Fibroblast of skin of scalp (primary cell): ENCODE results near the gene GPC4.
"Not testable (repeated sequence)": the region's sequence is repeated elsewhere in the genome, so short reads cannot be mapped to it uniquely, and the experiment has no call there.

Experiments
- DNase-seq: peaks from one replicate; pipeline ENCODE4 v3.0.0-alpha.2; 2013

The GPC4 gene

GRCh38 chrX:133365871-133366611 is 49.2 kb downstream of the GPC4 start:
- peak; percentile 64 for DNase-seq

DNA sequence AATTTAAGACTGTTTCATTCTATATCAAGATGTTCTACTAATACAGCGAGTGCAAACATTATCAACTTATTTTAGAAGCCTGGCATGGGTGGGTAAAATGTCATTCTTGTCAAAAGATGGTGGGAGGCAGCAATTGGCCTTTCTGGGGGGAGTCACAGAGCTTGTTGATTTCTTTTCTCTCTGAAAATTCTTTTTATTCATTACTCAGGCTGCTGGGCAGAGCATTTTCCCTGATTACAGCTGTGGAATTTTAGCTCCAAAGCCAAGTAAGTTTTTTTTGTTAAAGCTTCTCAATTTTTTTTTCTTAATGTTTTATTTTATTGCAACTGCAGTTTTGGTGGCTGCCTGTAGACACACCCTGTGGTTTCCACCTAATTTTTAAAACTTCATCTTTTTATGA is 50.4 kb downstream of the GPC4 start:
- DNase-seq, result no peak

DNA sequence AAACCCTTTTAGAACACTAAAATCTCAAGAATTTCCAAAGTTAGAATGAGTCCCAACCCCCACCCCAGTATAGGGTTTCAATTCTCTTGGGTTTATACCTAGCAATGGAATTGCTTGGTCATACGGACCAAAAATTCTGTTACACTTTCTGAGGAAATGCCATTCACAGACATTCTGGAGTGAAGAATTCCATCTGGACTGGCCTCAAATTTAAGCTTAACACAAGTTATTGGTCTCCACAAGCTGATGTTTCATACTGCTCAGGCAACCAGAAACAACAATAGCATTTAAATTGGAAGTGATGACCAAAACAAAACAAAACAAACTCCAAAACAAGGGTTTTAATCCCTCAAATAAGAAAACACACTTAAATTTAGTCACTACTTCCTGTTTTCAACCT is 51.1 kb downstream of the GPC4 start:
- peak; percentile 47 for DNase-seq

GRCh38 chrX:133362538-133362937 is 52.8 kb downstream of the GPC4 start:
- DNase-seq, result no peak

DNA sequence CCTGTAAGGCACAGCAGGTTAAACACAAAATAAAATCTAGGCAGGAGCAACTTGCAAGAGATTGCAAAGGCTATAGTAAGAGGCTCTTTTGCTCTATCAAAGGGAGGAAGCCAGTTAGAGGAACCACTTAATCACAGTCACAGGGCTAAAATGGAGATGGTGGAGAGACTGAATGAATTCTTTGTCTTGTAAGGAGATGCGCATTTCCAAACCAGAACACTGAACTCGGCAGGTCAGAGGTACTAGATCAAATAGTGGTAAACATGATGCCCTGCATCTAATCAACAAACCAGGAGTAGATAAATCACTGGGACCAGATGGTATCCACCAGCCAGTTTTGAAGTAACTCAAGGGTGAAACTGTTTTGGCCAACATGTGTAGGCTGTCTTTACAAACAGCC is 55.8 kb downstream of the GPC4 start:
- no peak for DNase-seq

DNA sequence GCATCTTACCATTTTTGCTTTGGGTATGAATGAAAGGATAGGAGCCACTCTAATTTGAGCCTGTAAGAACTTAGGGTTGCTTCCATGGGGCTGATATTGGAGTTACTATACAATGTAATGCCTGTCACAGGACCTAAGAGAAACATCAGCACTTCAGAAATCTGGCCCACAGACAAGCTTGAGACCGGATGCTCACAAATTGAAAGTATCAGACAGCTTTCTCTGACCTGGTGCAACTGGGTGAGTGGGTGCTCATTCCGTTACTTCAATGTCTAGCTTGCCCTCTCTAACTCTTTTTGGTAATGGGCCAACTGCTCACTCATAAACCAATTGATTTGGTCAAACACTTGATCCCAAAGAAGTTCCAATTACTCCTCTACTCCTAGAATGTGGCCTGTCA is 62.1 kb downstream of the GPC4 start:
- no peak for DNase-seq

- DNase-seq, result peak; percentile 36
These were observed 64.5 kb downstream of the GPC4 start for GRCh38 chrX:133350751-133351150.

GRCh38 chrX:133346026-133346425 is 69.3 kb downstream of the GPC4 start:
- no peak for DNase-seq

- DNase-seq, result no peak
These were observed 75.7 kb downstream of the GPC4 start for GRCh38 chrX:133339566-133339965.

GRCh38 chrX:133337250-133337649 is 78.0 kb downstream of the GPC4 start:
- no peak for DNase-seq

DNA sequence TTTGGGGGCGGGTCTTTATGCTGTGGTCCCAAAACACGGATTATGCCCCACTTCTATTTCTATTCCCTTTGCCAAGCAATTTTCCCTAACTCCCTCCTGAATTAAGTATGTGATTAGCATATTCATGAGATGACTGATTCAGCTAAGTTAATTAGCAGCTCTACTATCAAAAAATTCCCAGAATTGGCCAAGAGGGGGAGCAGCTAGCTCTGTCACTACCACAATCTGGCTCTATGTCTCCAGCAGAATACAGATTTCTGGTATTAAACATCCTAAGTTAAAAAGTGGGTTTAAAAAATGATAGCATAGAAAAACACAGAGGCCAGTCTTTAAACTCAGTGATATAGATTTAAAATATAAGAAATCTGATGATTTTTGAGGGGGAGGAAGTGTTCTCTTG is 80.3 kb downstream of the GPC4 start:
- peak; percentile 48 for DNase-seq

- DNase-seq, result no peak
These were observed 82.0 kb downstream of the GPC4 start for GRCh38 chrX:133333154-133333750.

GRCh38 chrX:133332737-133333136 is 82.6 kb downstream of the GPC4 start:
- DNase-seq, result no peak

- DNase-seq, result no peak
These were observed 84.3 kb downstream of the GPC4 start for GRCh38 chrX:133330956-133331355.

- no peak for DNase-seq
These were observed 89.9 kb downstream of the GPC4 start for GRCh38 chrX:133325422-133325821.

DNA sequence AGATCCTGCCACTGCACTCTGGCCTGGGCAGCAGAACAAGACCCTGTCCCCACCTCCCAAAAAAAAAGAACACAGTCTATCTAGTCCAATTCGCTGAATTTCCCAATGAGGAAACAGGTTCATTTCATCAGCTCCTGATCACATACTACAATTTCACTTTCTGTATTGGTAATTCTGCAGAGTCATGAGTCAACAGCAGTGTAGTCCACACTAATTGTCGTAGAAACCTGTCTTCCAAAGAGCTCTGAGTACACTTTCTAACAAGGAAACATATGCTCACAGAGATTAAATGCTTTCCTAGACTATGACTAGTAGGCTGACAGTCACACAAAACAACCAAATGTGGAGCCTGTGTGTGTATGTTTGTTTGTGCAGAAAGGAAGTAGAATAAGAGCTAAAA is 91.9 kb downstream of the GPC4 start:
- DNase-seq, result no peak

GRCh38 chrX:133322269-133322668 is 93.0 kb downstream of the GPC4 start:
- not testable (repeated sequence) for DNase-seq

DNA sequence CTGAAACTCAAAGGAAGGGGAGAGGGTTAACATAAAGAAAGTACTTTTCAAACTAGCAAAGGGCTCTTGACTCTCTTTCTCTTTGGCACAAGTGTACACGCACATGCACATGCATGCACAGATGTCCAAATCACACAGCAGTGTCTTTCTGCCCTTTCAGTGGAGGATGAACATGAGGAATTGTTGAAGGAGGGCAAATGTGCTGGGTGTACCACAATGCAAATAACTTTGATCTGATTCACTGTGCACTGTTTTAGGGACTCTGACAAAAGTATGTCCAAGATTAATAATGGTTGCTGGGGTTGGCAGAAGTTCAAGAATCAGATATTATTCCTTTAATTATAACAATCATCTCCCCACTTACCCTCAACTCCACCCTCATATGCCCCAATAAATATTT is 93.8 kb downstream of the GPC4 start:
- DNase-seq, result peak; percentile 43

DNA sequence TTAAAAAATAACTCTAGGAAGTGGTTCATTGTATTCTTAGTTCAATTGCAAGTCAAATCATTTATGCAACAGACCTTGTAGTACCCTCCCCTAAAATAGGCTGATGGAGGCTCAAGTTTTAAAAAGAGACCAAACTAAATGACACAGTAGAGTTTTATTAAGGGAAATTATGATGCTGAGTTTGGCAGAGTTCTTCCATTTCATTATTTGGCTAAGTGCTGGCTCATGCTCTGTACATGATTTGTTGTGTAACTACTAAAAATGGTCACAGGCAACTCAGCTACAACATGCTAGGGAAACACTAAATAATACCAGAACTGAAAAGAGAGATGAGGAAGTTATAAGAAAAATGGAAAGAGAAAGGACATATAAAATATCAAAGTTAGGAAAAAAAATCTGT is 101.0 kb downstream of the GPC4 start:
- DNase-seq, result no peak

DNA sequence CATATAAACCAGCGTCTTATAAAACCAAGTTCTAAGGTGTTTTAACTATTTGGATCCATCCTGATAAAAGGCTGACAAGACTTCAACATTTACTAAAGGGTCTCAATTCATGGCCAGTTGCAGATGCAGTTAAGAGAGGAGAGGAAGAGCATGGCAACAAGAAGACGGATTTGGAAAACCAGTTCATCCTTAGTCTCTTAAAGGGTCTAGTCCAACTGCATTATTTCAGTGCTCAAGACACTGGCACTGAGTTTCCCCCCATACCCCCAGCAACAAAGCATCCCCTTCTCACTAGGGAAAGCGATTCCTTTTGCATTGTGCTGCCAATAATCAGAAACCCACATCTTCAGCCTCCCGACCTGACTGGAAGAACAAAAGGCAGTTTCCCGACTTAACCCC is 106.8 kb downstream of the GPC4 start:
- DNase-seq, result no peak

- DNase-seq, result no peak
These were observed 107.4 kb downstream of the GPC4 start for GRCh38 chrX:133307637-133308498.

- no peak for DNase-seq
These were observed 108.2 kb downstream of the GPC4 start for GRCh38 chrX:133307094-133307493.

- DNase-seq, result peak; percentile 53
These were observed 109.0 kb downstream of the GPC4 start for GRCh38 chrX:133306316-133306715.

DNA sequence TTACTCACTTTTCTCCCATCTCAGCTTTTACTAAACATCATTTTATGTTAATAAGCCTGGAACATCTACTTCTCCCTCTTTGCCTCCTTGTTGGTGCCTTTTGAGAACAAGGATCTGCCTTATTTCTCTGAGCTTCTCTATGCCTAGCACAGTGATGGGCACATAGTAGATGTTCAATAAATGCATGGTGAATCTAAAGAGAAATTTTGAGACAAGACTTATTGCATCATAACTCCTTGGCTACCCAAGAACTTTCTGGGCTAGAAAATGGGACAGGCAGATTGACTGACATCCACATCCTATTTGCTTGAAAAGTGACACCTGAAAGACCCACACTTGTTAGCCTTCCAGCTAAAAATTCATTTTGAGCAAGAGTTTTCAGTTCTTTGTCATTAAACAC is 109.9 kb downstream of the GPC4 start:
- no peak for DNase-seq
